Measurements from ENCODE around the gene GAA. TPM values are rescaled to one million over a fixed set of nuclear protein-coding genes. Genes with fewer than 3 reads are reported as not detected.

Gene GAA
- total RNA-seq, 1 experiment from 2014 or later = 30.3 TPM

GRCh38 chr17:80086616-80087015 is 14.8 kb upstream of the GAA start:
- TF ChIP-seq CTCF (conservative IDR thresholded peaks at IDR 0.05) = no peak
- Mint-ChIP-seq H3K4me3 (no peak overlapping the region), H3K9me3 (no peaks in the 10 kb centered on the region; a peak in 1 of 5 replicates), H3K27me3 (ENCODE audit: low read depth) (peaks cover 6% of the 10 kb centered on the region), H3K36me3 (ENCODE audit: insufficient read depth in 1 of 3, low read depth in 3 of 3) (peaks cover 0 to 5% (median 0%) of the 10 kb centered on the region in 3 experiments; a peak in 1 of 7 replicates), H3K27ac (no peak overlapping the region), H3K4me1 (peaks cover 6 to 7% of the 10 kb centered on the region in 2 experiments)
- H2AK5ac ChIP-seq (ENCODE audit: insufficient read length, low read length) = no peak overlapping the region
- H2BK12ac ChIP-seq (ENCODE audit: insufficient read length, low read depth, low read length) = no peak overlapping the region
- no peak overlapping the region for H3K9ac ChIP-seq (ENCODE audit: extremely low read depth, insufficient read length, low read length)
- H2BK5ac ChIP-seq (ENCODE audit: insufficient read length, low read length) = no peak overlapping the region
- no peak overlapping the region for H3K23ac ChIP-seq (ENCODE audit: insufficient read length, low read depth, low read length)
- no peaks in the 10 kb centered on the region for H3K27me3 ChIP-seq (ENCODE audit: insufficient read depth, low read length)
- no peak overlapping the region for H3K56ac ChIP-seq (ENCODE audit: insufficient read length, low read depth, low read length)
- H2BK15ac ChIP-seq (ENCODE audit: low read depth, low read length) = no peak overlapping the region
- H4K91ac ChIP-seq (ENCODE audit: insufficient read length, low read depth, low read length) = no peak overlapping the region
- H2BK120ac ChIP-seq (ENCODE audit: low read depth, low read length, poor library complexity, severe bottlenecking) = no peak overlapping the region
- H3K18ac ChIP-seq (ENCODE audit: insufficient read length, low read depth, low read length) = no peak overlapping the region
- H3K23me2 ChIP-seq (ENCODE audit: insufficient read length, low read depth, low read length, poor library complexity, severe bottlenecking) = no peaks in the 10 kb centered on the region
- no peaks in the 10 kb centered on the region for H3K79me1 ChIP-seq (ENCODE audit: insufficient read depth, low read depth, low read length, poor library complexity, severe bottlenecking)
- H3K4ac ChIP-seq (ENCODE audit: low read depth, low read length) = no peak overlapping the region
- no peak overlapping the region for H3K4me2 ChIP-seq (ENCODE audit: insufficient read depth, insufficient read length, low read length)
- H3K9me3 ChIP-seq (ENCODE audit: control insufficient read depth, low read depth, low read length) = no peaks in the 10 kb centered on the region
- no peak overlapping the region for H3K27ac ChIP-seq (ENCODE audit: insufficient read length, low read depth, low read length)
- no peak overlapping the region for H3T11ph ChIP-seq (ENCODE audit: low read length)
- H2BK20ac ChIP-seq (ENCODE audit: low read depth, low read length, poor library complexity, severe bottlenecking) = no peak overlapping the region
- no peak overlapping the region for H2AFZ ChIP-seq (ENCODE audit: low read length)
- WGBS (ENCODE audit: extremely low coverage, insufficient read length, low lambda C conversion rate) = no CpG with 5 or more reads among the region's 11 CpGs
- H4K8ac ChIP-seq (replicated peaks; ENCODE audit: insufficient read length, low read depth, low read length) = no peak overlapping the region
- no peaks in the 10 kb centered on the region for H4K20me1 ChIP-seq (ENCODE audit: control insufficient read depth, insufficient read depth, insufficient read length)
- no peak overlapping the region for H3K14ac ChIP-seq (ENCODE audit: insufficient read depth, low read length)
- no peaks in the 10 kb centered on the region for H3K79me2 ChIP-seq (ENCODE audit: insufficient read depth, low read length)
- no peak for DNase-seq
- H4K5ac ChIP-seq (ENCODE audit: insufficient read length, low read depth, low read length) = no peak overlapping the region
- H3K4me1 ChIP-seq (ENCODE audit: insufficient read depth, low read length) = no peaks in the 10 kb centered on the region

Measured in H9 (cell line).